Astrocyte (in vitro differentiated cells and primary cell): ENCODE measurements around the gene NPFF.

Experiments used
- EZH2 ChIP-seq: IDR thresholded peaks from 2 replicates; pipeline ENCODE4 v1.6.1; 2012; ENCODE audit warnings: mild to moderate bottlenecking, low read length, inconsistent platforms; ENCODE audit not compliant: insufficient read depth
- TF ChIP-seq, protein P1 (sequence below): IDR thresholded peaks from 2 replicates; pipeline ENCODE4 v1.5.1; 2011; ENCODE audit warnings: low read depth, mild to moderate bottlenecking, inconsistent platforms, low read length, moderate library complexity; ENCODE audit not compliant: insufficient read depth

DNA sequence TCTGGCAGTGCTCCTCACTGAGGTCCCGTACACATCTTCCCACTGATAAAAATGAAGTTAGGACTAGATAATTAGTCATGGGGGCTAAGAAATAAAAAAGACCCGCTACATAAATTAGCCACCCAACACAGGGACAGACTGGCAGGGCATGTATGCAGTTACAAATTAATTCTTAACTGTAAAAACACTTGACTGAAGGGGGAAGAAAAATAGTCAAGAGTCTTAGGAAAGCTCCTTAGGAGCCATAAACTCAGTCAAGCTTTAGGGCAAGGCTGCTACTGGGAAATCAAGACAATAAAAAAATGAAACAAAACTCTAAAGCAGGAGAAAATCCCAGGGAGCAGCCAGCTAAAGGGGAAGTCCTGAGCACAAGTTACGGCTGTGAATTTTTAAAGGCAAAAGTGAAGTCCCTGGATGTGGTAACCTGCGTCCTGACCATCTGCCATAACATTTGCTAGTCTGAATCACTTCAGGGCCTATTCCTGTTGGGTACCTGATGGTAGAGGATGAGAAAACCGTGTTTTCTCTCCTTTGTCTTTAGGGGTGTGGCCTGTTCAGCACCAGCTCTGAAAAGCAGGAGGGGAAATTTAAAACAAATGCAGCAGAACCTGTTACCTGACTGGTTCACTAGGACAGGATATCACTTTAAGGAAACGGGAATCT is 7.5 kb upstream of the NPFF start:
- TF ChIP-seq, protein P1, sequence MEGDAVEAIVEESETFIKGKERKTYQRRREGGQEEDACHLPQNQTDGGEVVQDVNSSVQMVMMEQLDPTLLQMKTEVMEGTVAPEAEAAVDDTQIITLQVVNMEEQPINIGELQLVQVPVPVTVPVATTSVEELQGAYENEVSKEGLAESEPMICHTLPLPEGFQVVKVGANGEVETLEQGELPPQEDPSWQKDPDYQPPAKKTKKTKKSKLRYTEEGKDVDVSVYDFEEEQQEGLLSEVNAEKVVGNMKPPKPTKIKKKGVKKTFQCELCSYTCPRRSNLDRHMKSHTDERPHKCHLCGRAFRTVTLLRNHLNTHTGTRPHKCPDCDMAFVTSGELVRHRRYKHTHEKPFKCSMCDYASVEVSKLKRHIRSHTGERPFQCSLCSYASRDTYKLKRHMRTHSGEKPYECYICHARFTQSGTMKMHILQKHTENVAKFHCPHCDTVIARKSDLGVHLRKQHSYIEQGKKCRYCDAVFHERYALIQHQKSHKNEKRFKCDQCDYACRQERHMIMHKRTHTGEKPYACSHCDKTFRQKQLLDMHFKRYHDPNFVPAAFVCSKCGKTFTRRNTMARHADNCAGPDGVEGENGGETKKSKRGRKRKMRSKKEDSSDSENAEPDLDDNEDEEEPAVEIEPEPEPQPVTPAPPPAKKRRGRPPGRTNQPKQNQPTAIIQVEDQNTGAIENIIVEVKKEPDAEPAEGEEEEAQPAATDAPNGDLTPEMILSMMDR: no peak
- TF ChIP-seq EZH2: no peak
